Karpas-422 (cell line): ENCODE results near the gene ALPK1. TPM values are rescaled to one million over a fixed set of nuclear protein-coding genes. Genes with fewer than 3 reads are reported as not detected.

Experiments
- DNase-seq: peaks from one replicate; pipeline ENCODE4 v3.0.0-alpha.2; 2015
- H2AFZ ChIP-seq: fragments of 200-600 bp; sonication (generic); 2 replicates; pipeline ENCODE4 v1.6.1; 2014; ENCODE audit warnings: antibody characterized with exemption, low read length, mixed read lengths
- H3K27ac ChIP-seq: fragments of 200-600 bp; sonication (generic); 2 replicates; pipeline ENCODE4 v1.5.1; 2014; ENCODE audit warnings: mild to moderate bottlenecking, low read length, moderate library complexity
- H3K27me3 ChIP-seq: fragments of 200-600 bp; sonication (generic); 2 replicates; pipeline ENCODE4 v1.6.1; 2014; ENCODE audit warnings: low read length, mixed read lengths
- H3K36me3 ChIP-seq: fragments of 200-600 bp; sonication (generic); 2 replicates; pipeline ENCODE4 v1.6.1; 2014; ENCODE audit warnings: low read length, mixed read lengths; ENCODE audit not compliant: insufficient read depth
- H3K4me1 ChIP-seq: fragments of 200-600 bp; sonication (generic); 2 replicates; pipeline ENCODE4 v1.6.1; 2014; ENCODE audit warnings: mild to moderate bottlenecking, low read length, mixed read lengths
- H3K4me2 ChIP-seq: fragments of 200-600 bp; sonication (generic); 2 replicates; pipeline ENCODE4 v1.6.1; 2014; ENCODE audit warnings: low read length, low read depth, mild to moderate bottlenecking; ENCODE audit not compliant: poor library complexity, severe bottlenecking
- H3K4me3 ChIP-seq: fragments of 200-600 bp; sonication (generic); 2 replicates; pipeline ENCODE4 v1.5.1; 2014; ENCODE audit warnings: mild to moderate bottlenecking, antibody characterized with exemption, low read length, mixed read lengths
- H3K79me2 ChIP-seq: fragments of 200-600 bp; sonication (generic); 2 replicates; pipeline ENCODE4 v1.6.1; 2014; ENCODE audit warnings: mild to moderate bottlenecking, low read length, mixed read lengths
- H3K9ac ChIP-seq: fragments of 200-600 bp; sonication (generic); 2 replicates; pipeline ENCODE4 v1.6.0; 2014; ENCODE audit warnings: low read length
- H3K9me2 ChIP-seq: fragments of 200-600 bp; sonication (generic), shearing (Covaris generic); replicated peaks from 2 replicates; pipeline ENCODE4 v1.6.0; 2014; ENCODE audit warnings: mild to moderate bottlenecking, low read length, moderate library complexity; ENCODE audit not compliant: insufficient read depth
- H3K9me3 ChIP-seq: fragments of 300-700, 200-600 bp; sonication (generic); 2 replicates; pipeline ENCODE4 v1.6.1; 2014; ENCODE audit warnings: low read length, mixed read lengths
- H4K20me1 ChIP-seq: fragments of 200-600 bp; sonication (generic); 2 replicates; pipeline ENCODE4 v1.6.1; 2014; ENCODE audit warnings: mild to moderate bottlenecking, antibody characterized with exemption, low read length, low read depth; ENCODE audit not compliant: insufficient read depth
- total RNA-seq: library from RNA; depleted of rRNA; stranded (reverse); fragments of >200 nt; shearing (Covaris generic); gene quantifications from 2 replicates; pipeline ENCODE4 v1.2.3, GENCODE V29; 2014; ENCODE audit warnings: low replicate concordance; rRNA removed

The ALPK1 gene
- total RNA-seq = 17.0 and 32.4 TPM in 2 replicates

DNA sequence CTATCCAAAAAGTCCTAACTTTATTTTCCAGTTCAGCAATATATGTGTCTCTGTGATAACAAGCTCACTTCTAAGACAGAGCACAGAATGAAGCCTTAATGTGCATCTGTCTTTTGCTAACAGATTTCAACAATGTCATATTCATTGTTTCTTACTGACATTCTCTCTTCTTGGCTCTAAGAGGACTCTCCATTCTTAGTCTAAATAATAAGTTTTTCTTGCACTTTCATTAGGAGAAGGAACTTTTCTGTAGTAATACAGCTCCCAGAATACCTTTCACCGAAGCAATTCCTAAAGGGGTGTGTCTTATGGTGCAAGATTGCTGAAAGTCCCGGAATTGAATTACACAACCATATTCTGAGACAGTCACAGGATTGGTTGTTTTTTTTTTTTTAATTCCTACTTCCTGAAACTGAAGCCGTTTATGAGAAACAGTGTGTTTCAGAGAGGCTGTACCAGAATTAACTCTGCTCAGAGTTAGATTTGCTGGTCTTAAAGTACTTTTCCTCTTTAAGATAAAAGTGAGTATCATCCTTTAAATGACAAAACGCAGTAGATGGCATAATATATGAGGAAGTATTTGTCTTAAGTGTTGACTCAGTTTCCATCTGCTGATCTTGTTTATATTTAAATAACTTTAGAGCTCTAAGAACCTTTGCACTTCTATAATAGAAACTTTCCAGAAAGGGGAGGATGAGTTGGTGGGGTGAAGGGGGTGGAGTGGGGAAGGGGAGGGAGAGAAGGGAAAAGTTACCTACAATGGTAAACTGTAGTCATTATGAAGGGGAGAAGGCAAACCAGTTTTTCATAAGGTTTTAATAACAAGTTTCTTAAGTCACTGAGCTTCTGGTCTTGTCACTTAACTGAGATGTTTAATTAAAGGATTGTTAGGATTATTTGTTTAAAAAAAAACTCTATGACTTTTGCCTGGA, at the start of gene ALPK1:
Gene ALPK1, plus strand, starts transcription at position 421 of the 932 bp plus-strand sequence.
- Histone ChIP-seq H4K20me1 (no peaks in the 10 kb centered on the region), H3K27me3 (no peaks in the 10 kb centered on the region), H2AFZ (peak within 1 kb of the TSS; percentile 53), H3K9ac (peak within 1 kb of the TSS; percentile 57), H3K4me2 (peak within 1 kb of the TSS; percentile 87), H3K4me1 (peaks cover 27% of the 10 kb centered on the region), H3K36me3 (no peaks in the 10 kb centered on the region), H3K4me3 (peak within 1 kb of the TSS; percentile 62), H3K27ac (peak within 1 kb of the TSS; percentile 19), H3K9me2 (no peaks in the 10 kb centered on the region), H3K9me3 (no peaks in the 10 kb centered on the region), H3K79me2 (no peaks in the 10 kb centered on the region)
- DNase-seq = peak; percentile 83

DNA sequence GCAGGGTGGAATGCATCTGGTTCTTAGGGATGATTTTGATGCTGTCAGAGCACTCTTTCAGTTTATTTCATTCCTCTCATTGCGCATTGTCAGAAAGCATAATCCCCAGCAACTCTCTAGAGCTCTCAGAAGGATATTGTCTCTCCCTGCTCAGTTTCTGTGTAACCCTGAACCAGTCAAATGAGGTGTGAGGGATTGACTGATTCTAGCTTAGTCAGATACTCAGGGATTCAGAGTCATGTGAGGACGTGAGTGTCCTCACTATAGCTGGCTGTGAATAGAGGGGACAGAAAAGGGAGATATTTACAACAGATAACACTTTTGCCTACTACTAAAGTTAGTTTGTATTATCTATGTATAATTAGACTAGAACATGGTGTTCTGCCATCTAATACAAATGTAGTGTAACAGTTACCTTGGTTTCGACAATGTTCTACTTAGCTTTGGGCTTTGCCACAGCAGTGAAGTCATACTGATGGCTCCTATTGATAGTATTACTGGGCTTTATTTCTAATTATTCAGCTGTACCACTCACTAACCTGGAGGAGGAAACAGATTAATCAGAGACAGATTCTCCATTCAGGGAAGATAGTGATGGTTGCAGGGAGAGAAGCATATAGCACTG, 46.0 kb upstream of the ALPK1 start:
- no peaks in the 10 kb centered on the region for H3K36me3 ChIP-seq
- no peak overlapping the region for H3K4me2 ChIP-seq
- peaks cover 20% of the 10 kb centered on the region for H3K4me1 ChIP-seq
- H3K9ac ChIP-seq = no peak overlapping the region
- peaks cover 79% of the 10 kb centered on the region for H3K79me2 ChIP-seq
- no peaks in the 10 kb centered on the region for H3K9me3 ChIP-seq
- no peaks in the 10 kb centered on the region for H3K27me3 ChIP-seq
- no peak overlapping the region for H3K27ac ChIP-seq
- no peak overlapping the region for H3K4me3 ChIP-seq
- no peaks in the 10 kb centered on the region for H3K9me2 ChIP-seq
- no peaks in the 10 kb centered on the region for H4K20me1 ChIP-seq
- no peak for DNase-seq
- no peak overlapping the region for H2AFZ ChIP-seq

- H3K79me2 ChIP-seq = peaks cover 74% of the 10 kb centered on the region
- H3K9me3 ChIP-seq = no peaks in the 10 kb centered on the region
- H3K27me3 ChIP-seq = no peaks in the 10 kb centered on the region
- no peak overlapping the region for H3K4me3 ChIP-seq
- no peaks in the 10 kb centered on the region for H3K36me3 ChIP-seq
- H2AFZ ChIP-seq = no peak overlapping the region
- H3K9ac ChIP-seq = no peak overlapping the region
- H3K4me1 ChIP-seq = peaks cover 19% of the 10 kb centered on the region
- no peaks in the 10 kb centered on the region for H4K20me1 ChIP-seq
- no peak for DNase-seq
- no peak overlapping the region for H3K27ac ChIP-seq
- H3K4me2 ChIP-seq = no peak overlapping the region
- H3K9me2 ChIP-seq = no peaks in the 10 kb centered on the region
Measured at GRCh38 chr4:112252234-112252633, 44.9 kb upstream of the ALPK1 start.

- Histone ChIP-seq H3K9me2 (no peaks in the 10 kb centered on the region), H3K4me2 (no peak overlapping the region), H3K9ac (no peak overlapping the region), H2AFZ (no peak overlapping the region), H3K4me1 (peaks cover 12% of the 10 kb centered on the region), H3K79me2 (peaks cover 63% of the 10 kb centered on the region), H3K4me3 (no peak overlapping the region), H3K27ac (no peak overlapping the region), H4K20me1 (no peaks in the 10 kb centered on the region), H3K27me3 (no peaks in the 10 kb centered on the region), H3K9me3 (no peaks in the 10 kb centered on the region), H3K36me3 (no peaks in the 10 kb centered on the region)
- DNase-seq = no peak
Measured at GRCh38 chr4:112253382-112254000, 43.7 kb upstream of the ALPK1 start.

DNA sequence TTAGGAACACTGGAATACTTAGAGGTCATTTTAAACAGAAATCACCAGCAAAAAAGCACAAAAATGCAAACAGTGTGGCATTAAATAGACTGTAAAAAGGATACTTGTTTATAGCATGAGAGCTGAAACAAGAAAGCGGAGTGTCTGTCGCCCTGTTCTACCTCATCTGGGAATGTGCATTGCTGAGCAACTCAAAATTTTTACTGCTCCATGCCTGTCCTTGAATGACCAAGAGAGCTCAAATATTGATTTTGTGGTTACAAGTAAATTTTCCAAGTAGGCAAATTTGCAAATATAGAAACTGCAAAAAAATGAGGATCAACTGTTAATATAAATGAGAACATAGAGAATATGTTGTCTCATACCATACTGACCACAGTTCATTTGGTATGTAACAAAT, 40.1 kb upstream of the ALPK1 start:
- Histone ChIP-seq H3K79me2 (peaks cover 35% of the 10 kb centered on the region), H3K27me3 (no peaks in the 10 kb centered on the region), H3K4me1 (peaks cover 17% of the 10 kb centered on the region), H3K9ac (no peak overlapping the region), H2AFZ (no peak overlapping the region), H3K27ac (no peak overlapping the region), H3K4me2 (no peak overlapping the region), H4K20me1 (no peaks in the 10 kb centered on the region), H3K9me3 (no peaks in the 10 kb centered on the region), H3K4me3 (no peak overlapping the region), H3K9me2 (no peaks in the 10 kb centered on the region), H3K36me3 (no peaks in the 10 kb centered on the region)
- DNase-seq = no peak

DNA sequence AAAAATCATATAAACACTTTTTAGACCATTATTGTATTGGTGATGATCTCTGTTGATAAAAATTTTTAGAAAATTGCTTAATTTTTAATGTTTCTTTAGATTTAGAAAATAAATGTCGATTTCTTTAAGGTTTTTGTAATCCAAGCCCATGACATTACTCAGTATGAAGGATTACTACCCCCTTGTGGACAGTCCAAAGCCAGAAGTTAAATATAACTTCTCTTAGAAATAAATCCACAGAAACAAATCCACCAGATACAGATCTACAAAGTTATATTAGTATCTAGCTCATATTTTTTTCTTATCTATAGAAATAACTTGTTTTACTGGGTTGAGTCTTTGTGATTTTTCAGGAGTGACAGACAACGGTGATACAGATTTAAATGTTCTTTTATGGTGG, 30.3 kb upstream of the ALPK1 start:
- Histone ChIP-seq H3K36me3 (peaks cover 17% of the 10 kb centered on the region; the same call in 1 of the 2 replicates), H3K79me2 (no peaks in the 10 kb centered on the region; the same call in 1 of the 2 replicates), H3K9ac (no peak overlapping the region), H3K9me2 (no peaks in the 10 kb centered on the region), H3K9me3 (no peaks in the 10 kb centered on the region), H3K27me3 (no peaks in the 10 kb centered on the region), H3K27ac (no peak overlapping the region), H3K4me3 (no peak overlapping the region), H3K4me2 (no peak overlapping the region), H2AFZ (no peak overlapping the region), H3K4me1 (no peaks in the 10 kb centered on the region), H4K20me1 (no peaks in the 10 kb centered on the region)
- peak; percentile 57 for DNase-seq

DNA sequence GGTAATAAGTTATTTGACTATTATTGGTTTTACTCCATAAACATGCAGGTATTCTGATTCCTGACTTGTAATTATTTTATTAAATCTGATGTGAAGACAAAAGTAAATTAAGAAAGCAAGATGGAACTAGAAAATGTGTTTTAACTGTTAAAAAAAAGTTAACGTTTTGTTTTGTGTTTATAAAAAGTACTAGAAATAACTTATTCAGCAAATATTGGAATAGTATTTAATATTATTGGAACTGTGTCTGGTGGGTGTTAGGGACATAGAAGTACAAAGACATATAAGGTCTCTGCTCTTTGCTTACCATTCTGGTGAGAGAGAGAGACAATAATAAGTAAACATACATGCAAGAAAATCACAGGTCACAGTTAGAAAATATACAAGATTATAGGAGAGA, 27.1 kb upstream of the ALPK1 start:
- Histone ChIP-seq H3K36me3 (peaks cover 27% of the 10 kb centered on the region), H2AFZ (no peak overlapping the region)

More for the DNA sequence above, 27.1 kb upstream of the ALPK1 start:
- H3K9ac ChIP-seq = no peak overlapping the region
- peaks cover 19% of the 10 kb centered on the region for H3K79me2 ChIP-seq
- no peaks in the 10 kb centered on the region for H3K9me3 ChIP-seq
- H3K27ac ChIP-seq = no peak overlapping the region
- H3K4me3 ChIP-seq = no peak overlapping the region
- no peaks in the 10 kb centered on the region for H4K20me1 ChIP-seq
- H3K9me2 ChIP-seq = no peaks in the 10 kb centered on the region
- H3K4me1 ChIP-seq = no peaks in the 10 kb centered on the region
- no peak overlapping the region for H3K4me2 ChIP-seq
- H3K27me3 ChIP-seq = no peaks in the 10 kb centered on the region
- no peak for DNase-seq
